NCI-H345 treated with DMSO at 0.1 percent for 48 hours (cell line): ENCODE results near the gene OR52E8.

Experiments
- DNase-seq: peaks from one replicate; lab custom pipeline; 2025; ENCODE audit not compliant: unreplicated experiment; lab: John Stamatoyannopoulos, UW

Gene OR52E8

DNA sequence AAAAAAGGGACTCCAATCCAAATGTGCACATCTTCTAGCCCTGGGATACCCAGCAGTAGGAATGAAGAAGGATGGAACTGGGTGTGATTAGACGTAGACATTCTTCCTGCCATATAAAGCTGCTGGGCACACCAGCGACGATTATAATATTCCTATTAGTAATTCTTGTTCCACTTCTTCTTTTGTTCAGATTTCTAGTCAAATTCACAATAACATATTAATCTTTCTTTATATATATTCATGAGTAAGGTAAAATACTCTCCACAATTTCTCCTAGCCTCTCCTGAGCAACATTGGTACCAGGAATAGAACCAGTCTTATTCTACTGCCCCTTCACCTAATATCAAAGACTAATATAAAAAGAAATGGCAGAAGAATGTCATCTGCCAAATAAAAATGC lies at the start of gene OR52E8:
OR52E8 (minus strand) TSS at position 101 of the 400 bp plus-strand sequence; CDS start at position 101, 0 bp downstream.
- DNase-seq: no peak

DNA sequence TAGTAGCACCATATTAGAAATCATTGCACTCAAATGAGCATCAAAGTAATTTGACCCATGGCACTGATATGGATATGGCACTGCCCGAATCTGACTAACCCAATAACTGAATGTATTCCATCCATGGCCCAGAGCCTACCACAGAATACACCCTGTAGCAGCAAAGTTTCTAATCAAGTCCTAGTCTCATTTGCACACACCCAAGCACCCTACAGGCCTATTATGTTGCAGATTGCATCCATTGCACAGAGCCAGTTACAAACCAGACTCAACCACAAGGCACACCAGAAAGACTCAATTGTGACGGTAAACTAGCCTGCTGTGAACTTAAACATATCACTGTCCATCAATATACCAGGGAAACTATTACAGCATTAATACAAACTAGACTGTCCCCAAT lies 42.0 kb upstream of the OR52E8 start:
- no peak for DNase-seq

DNA sequence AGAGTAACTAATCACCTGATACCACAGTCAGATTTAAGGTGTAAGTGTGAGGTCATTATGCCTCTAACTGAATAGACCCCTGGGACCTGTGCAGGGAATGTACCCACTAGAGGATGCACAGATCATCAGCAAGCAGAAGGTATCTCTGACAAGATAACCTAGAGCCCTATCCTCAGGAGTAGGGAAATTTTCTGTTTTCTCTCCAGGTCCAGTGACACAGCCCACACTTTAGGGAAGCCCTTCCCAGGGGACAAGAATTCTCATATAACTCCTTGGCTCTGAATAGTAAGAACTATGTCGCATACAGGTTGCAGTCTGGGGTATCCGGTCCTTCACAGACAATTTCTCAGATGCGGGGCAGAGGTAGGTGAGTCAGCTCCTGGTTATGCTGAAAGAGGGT lies 35.4 kb upstream of the OR52E8 start, which contains the start of gene OR52E5:
OR52E5 (plus strand) TSS at position 301 of the 400 bp plus-strand sequence. CDS start 7,569 bp downstream, outside the sequence.
- DNase-seq: no peak

DNA sequence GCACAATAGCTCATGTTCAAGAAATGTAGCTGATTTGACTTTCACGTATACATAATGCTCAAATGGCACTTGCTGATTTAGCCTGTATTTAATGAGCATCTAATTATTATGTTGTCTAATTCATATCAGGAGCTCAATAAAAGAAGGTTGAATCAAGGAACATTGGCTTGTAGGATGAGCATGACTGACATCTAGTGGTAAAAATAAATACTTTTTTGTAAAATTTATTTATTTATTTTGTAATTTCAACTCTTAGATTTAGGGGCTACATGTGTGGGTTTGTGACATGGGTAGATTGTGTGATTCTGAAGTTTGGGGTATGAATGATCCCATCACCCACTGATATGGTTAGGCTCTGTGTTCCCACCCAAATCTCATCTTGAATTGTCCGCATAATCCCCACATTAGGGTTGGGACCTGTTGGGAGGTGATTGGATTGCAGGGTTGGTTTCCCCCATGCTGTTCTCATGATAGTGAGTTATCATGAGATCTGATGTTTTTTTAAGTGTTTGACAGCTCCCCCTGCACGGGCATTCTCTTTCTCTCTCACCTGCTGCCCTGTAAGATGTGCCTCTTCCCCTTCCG lies 33.8 kb upstream of the OR52E8 start:
- DNase-seq: peak; percentile 40

DNA sequence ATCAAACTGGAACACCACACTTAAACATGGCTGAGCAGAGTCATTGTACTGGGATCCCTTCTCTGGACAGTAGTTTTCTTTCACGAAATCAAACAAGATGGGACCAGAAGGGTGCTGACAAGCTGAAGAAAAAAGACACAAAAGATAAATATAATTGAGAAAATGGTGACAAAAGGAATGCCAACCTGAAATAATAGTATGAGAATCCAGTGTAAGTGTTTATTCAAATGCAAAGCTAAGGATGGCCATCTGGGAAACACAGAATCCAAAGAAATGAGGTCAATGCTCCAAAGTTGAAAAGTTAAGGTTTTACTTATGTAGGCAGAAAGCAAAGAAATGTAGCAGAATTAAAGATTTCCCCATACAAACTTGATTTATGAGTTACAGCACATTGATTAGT lies 30.2 kb upstream of the OR52E8 start:
- DNase-seq: no peak

DNA sequence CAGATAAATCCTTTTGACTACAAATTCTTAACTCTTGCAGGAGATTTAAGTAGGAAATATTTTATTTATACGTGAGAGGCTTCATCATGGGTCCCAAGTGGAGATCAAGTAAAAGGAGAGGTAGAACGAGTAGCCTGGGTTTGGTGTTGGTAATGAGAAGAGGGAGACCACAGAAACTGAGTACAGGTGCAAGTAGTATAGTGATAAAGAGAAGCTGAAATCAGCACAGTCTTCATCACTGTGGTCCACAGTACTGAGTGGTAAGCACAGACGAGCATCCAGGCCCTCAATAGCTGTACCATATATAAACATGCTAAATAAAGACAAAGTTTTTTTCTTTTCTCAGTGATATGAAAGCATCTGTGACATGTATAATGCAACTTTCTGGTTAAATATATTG lies 29.7 kb upstream of the OR52E8 start:
- DNase-seq: no peak

DNA sequence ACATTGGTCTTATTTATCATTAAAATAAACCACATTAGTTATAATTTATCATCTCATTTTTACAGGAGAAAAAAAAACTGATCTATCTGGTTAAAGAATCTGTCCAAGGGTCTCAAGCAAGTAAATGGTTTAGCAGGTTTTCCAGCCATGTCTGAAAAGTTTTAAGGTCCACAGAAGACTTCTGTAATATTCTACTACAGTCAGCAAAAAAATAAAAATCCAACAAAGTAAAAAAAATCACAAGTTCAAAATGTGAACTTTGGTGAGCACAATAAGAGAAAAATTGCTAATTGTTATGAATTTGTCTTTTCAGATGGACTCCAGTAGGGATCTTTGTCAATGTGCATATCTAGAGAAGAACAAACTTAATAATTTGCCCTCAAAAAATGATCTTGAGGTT lies 24.3 kb upstream of the OR52E8 start:
- DNase-seq: no peak

DNA sequence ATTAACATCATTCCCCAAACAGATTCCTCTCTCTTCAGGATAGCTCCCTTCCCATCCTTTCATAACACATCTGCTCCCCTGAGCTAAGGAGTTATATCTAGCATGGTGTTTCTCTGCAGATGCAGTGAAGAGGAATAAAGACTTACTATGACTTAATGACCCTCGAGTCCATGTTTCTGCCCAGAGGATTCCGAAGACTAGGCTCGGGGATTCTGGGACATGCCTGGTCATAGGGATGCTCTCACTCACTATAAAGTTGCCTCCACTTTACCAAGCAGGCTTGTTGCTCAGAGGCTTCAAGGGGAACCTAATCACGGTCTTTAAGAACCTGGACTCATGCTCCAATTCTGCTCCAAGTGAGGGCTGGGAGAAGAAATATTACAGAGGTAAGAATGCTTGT lies 22.8 kb upstream of the OR52E8 start, which contains the start of gene OR52E4:
OR52E4 (plus strand) TSS at position 301 of the 400 bp plus-strand sequence. CDS start 3,664 bp downstream, outside the sequence.
- no peak for DNase-seq

DNA sequence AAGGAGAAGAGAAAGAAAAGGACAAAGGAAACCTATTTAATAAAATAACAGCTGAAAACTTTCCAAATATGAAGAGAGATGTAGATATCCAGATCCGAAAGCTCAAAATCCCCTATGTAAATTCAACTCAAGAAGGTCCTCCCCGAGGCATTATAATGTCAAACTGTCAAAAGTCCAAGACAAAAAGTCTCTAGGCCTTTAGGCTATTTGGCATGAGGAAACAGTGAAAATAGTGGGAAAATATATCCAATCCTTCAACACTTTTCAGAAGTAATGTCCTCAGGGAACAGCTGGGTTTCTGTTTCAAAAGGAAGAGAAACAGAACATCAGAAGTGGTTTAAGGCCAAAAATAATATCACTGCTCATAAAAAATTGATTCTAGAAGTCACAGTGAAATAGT lies 21.1 kb upstream of the OR52E8 start:
- DNase-seq: no peak

DNA sequence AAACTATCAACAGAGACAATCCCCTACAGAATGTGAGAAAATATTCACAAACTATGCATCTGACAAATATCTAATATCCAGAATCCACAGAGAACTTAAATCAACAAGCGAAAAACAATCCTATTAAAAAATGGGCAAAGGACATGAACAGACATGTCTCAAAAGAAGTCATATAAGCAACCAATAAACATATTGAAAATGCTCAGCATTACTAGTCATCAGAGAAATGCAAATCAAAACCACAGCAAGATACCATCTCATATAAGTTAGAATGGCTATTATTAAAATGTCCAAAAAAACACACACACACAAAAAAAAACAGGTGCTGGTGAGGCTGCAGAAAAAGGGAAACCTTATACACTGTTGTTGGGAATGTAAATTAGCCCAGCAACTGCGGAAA lies 8.3 kb upstream of the OR52E8 start:
- DNase-seq: no peak

DNA sequence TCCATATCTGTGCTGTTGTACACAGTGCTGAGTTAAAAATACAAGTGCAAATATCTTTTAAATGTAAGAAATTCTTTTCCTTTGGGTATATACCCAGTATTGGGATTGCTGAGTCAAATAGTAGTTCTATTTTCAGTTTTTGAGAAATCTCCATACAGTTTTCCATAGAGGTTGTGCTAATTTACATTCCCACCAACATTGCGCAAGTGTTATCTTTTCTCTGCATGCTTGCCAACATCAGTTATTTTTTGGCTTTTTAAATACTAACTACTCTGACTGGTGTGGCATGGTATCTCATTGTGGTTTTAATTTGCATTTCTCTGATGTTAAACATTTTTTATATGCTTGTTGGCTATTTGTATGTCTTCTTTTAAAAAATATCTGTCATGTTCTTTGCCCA lies 6.5 kb downstream of the OR52E8 start:
- no peak for DNase-seq

DNA sequence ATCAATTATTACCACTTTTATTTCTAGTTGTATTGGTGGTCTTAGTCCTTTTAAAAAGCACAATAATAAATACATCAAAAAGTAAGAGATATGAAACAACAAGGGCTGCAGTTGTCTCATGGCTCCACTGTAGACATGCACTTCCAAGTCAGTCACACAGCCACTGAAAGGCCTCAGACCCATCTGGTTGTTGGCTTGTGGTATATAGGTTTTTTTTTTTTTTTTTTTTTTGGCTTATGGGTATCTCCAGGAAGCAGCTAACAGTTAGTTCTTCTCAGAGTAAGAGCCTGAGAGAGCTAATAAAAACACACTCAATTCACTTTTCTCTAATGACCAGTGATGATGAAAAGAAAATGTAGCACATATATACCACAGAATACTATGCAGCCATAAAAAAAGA lies 9.8 kb downstream of the OR52E8 start:
- DNase-seq: no peak

DNA sequence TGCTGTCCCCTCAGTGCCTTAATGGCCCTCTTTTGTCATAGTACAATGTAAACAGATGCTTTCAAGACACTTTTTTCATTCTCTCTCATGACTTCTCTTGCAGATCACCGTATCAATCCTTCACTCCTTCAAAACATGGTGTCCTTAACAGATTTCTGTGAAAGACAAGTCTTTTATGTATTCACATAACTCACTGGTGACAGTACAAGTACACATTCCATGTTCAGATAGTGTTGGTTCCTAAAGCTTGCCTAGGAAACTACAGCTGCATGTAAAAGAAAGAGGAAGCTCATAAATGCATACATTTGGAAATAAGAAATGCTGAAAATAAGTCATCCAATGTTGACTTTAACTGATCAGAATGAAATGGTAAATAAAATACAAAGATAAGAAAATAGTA lies 10.8 kb downstream of the OR52E8 start:
- DNase-seq: no peak

DNA sequence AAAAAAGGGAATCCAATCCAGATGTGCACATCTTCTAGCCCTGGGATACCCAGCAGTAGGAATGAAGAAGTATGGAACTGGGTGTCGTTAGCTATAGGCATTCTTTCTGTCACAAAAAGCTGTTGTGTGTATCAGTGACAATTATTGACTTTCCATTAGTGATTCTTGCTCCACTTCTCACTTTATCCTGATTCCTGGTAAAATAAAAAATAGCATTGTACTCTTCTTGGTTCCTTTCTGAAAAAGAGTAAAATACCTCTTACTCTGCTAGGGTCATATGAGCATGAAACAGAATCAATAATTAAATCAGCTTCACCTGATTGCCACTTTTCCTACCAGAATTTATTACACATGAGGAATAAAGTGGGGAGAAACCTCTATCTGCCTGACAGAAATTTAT lies 15.7 kb downstream of the OR52E8 start, which contains the start of gene OR52E6:
OR52E6 (minus strand) TSS at position 101 of the 400 bp plus-strand sequence; CDS start at position 101, 0 bp downstream.
- DNase-seq: no peak

DNA sequence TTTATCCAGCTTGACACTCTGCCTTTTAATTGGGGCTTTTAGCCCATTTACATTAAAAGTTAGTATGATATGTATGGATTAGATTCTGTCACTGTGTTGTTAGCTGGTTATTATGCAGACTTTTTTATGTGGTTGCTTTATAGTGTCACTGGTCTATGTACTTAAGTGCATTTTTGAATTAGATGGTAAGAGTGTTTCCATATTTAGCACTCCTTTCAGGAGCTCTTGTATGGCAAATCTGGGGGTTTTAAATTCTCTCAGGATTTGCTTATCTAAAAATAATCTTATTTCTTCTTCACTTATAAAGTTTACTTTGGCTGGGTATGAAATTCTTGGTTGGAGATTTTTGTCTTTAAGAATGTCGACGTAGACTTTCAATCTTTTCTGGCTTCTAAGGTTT lies 19.8 kb downstream of the OR52E8 start:
- no peak for DNase-seq

DNA sequence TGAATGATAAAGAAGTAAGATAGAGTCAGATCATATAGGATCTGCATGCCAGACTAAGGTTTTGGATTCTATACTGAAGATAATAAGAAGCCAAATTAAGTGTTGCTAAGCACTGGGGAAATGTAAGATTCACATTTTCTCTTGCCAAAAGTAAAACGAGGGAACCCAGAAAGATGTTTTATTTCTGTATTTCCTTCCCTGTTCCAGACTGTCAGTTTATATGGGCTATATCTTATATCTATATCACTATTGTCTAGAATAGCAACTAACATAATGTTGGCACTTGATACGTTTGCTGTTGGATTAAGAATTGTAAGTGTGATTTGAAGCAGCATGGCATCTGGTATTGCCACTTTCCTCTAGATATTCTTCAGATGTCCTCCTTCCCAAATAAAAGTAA lies 24.0 kb downstream of the OR52E8 start:
- no peak for DNase-seq

DNA sequence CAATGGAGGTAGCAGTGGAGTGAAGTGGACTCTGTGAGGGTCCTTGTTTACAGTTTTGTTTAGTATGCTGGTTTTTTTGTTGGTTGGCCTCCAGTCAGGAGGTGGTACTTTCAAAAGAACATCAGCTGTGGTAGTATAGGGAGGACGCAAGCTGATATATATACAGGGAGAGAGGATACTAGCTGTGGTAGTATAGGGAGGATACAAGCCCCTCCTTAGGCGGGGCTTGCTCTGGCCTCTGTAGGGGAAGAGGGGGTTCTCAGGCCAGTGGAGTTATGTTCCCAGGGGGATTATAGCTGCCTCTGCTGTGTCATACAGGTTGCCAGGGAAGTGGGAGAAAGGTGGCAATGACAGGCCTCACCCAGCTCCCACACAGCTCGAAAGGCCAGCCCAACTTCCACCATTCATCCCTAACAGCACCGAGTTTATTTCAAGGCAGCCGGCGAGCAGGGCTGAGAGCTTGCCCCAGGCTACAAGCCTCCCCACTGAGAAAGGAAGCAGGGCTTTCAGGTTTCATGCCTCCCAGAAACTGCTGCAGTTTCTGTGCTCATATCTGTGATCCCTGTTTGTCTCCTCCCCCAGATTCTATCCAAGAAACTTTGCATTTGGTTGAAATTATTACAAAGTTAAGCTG lies 26.2 kb downstream of the OR52E8 start:
- DNase-seq: no peak

DNA sequence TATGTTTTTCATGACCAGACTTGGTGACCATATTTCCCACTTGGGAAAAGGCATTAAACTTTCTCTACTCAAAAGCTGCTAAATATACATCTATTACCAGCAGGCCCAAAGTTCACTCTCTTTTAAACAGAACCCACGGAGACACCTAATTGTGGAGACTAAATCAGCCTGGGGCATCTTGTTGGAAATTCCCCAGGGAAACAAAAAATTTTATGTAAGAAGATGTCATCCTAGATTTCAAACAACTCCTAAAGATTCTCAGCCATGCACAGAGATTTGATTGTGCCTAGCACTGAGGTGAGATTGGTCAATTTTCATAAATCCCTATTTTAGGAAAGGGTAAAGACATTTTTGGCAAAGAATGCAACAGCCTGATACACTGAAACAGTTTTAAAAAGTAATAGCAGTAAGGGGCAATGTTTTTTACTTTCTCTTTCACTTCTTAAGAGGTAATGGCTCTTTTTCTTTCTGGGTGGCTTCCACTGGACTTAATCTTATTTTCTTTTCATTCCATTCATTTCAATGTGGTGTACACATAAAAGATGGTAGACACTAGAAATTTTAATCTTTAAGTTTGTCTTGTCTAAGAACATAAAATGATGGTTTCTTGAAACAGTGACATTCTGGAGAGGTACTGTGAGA lies 39.1 kb downstream of the OR52E8 start:
- no peak for DNase-seq

DNA sequence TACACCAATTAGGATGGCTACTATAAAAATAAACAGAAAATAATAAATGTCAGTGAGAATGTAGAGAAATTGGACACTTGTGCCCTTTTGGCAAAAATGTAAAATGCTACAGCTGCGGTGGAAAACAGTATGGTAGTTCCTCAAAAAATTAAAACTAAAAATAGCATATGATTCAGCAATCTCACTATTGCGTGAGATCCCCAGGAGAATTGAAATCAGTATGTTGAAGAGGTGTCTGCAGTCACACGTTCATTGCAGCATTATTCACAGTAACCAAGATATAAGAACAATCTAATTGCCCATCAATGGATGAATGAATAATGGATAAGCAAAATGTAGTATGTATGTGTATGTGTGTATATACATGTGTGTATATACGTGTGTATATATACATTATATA lies 42.0 kb downstream of the OR52E8 start:
- DNase-seq: no peak

DNA sequence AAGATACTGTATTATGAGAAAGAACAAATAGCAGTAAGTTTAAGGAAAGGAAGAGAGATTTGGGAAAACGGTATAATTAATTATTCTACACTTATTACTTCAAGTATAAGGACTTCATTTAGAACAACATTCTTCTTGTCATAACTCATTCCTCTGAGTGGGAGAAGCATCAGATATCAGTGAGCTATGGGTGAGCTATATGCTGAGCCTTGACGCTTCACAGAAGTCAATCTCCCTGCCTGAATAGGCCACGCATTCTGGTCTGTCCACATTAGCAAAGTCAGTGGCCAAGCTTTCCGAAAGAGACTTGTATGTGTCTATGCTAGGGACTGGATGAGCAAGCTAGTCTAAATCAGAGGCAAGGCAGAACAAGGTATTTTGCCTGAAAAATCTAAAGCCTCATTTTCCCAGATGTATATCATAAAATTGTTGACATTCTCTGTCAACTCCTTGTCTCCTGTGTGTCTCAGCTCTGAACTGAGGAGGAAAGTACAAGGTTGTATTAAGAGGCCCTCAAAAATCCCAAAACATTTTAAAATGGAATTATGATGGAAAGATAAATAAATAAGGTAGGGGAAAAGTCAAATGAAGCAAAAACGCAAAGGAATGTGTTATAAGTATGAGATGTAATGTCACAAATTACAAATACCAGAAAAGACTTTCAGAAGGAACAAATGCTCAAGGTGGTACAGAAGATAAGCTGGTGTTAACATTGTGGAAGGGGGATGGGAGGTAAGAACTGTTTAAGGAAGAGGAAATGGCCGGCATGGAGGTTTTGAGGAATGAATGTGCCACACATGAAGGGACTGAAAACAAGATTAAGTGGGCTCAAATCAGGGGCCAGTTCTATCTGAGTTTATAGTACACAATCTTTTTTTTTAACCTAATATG lies 47.3 kb downstream of the OR52E8 start:
- DNase-seq: no peak

DNA sequence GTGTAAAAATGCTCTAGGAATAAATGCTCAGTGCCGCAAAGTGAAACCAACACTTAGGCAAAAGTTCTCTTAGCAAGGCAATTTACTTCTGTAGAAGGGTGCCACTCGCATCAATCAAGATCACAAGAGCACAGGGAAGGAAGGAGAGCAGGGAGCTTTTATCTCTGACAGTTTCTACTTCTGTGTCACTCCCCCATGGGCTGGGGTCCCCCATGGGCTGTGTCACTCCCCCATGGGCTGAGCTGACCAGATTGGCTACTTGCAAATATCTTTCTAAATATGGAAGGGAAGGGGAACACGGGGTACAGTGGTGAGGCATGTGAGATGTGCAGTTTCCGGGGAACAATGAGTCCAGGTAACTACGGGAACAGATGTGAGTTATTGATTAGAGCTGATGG lies 48.4 kb downstream of the OR52E8 start:
- DNase-seq: peak; percentile 30
